Ishikawa (cell line): ENCODE results near the gene TEAD4.

Source experiments
- CEBPB ChIP-seq: IDR thresholded peaks from 2 replicates; pipeline ENCODE4 v1.6.1; 2012
- CREB1 ChIP-seq: IDR thresholded peaks from 2 replicates; pipeline ENCODE4 v1.6.1; 2012; ENCODE audit warnings: low read depth
- EGR1 ChIP-seq: IDR thresholded peaks from 2 replicates; pipeline ENCODE4 v1.6.1; 2012
- EP300 ChIP-seq: IDR thresholded peaks from 2 replicates; pipeline ENCODE4 v1.6.1; 2012; ENCODE audit warnings: borderline replicate concordance
- FOXM1 ChIP-seq: IDR thresholded peaks from 2 replicates; pipeline ENCODE4 v1.6.1; 2012; ENCODE audit warnings: low read depth, borderline replicate concordance
- MAX ChIP-seq: IDR thresholded peaks from 2 replicates; pipeline ENCODE4 v1.6.1; 2012
- NFIC ChIP-seq: IDR thresholded peaks from 2 replicates; pipeline ENCODE4 v1.6.1; 2012
- RAD21 ChIP-seq: IDR thresholded peaks from 2 replicates; pipeline ENCODE4 v1.6.1; 2012; ENCODE audit warnings: low read depth
- REST ChIP-seq: IDR thresholded peaks from 2 replicates; pipeline ENCODE4 v1.6.1; 2012; ENCODE audit warnings: low read depth, mild to moderate bottlenecking
- TAF1 ChIP-seq: IDR thresholded peaks from 2 replicates; pipeline ENCODE4 v1.6.1; 2012; ENCODE audit warnings: low read depth, mild to moderate bottlenecking
- TCF12 ChIP-seq: IDR thresholded peaks from 2 replicates; pipeline ENCODE4 v1.6.1; 2012; ENCODE audit warnings: low read depth
- TEAD4 ChIP-seq: IDR thresholded peaks from 2 replicates; pipeline ENCODE4 v1.6.1; 2012
- YY1 ChIP-seq: IDR thresholded peaks from 2 replicates; pipeline ENCODE4 v1.6.1; 2012; ENCODE audit warnings: low read depth
- ZBTB7A ChIP-seq: IDR thresholded peaks from 2 replicates; pipeline ENCODE4 v1.6.1; 2012; ENCODE audit warnings: low read depth
- TF ChIP-seq, protein P1 (sequence below): IDR thresholded peaks from 2 replicates; pipeline ENCODE4 v1.6.1; 2012

Gene TEAD4

GRCh38 chr12:3065846-3066245 is 106.6 kb downstream of the TEAD4 start:
- TF ChIP-seq, protein P1, sequence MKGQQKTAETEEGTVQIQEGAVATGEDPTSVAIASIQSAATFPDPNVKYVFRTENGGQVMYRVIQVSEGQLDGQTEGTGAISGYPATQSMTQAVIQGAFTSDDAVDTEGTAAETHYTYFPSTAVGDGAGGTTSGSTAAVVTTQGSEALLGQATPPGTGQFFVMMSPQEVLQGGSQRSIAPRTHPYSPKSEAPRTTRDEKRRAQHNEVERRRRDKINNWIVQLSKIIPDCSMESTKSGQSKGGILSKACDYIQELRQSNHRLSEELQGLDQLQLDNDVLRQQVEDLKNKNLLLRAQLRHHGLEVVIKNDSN: peak; percentile 76
- TF ChIP-seq TEAD4: peak; percentile 62

DNA sequence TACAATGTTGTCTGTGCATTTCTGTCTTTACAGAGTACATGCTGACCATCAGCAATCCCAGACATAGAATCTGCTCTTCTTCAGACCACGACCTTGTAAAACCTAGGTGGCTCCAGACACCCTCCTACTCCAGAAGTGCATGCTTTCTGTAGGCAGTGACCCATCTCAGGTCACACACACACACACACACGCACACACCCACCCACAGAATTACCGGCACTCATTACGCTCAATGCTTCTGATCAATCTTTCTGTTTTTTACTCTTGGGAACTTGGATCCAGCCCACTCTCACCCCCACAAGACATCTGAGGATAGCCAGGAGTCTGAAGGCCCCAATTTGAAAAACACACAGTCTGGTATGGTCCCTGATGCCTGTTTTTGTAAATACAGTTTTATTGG is 110.5 kb downstream of the TEAD4 start:
- no peak for TF ChIP-seq CEBPB
- no peak for TF ChIP-seq FOXM1
- no peak for TF ChIP-seq MAX
- no peak for TF ChIP-seq YY1
- no peak for TF ChIP-seq EGR1
- no peak for TF ChIP-seq REST
- TF ChIP-seq TAF1: no peak
- no peak for TF ChIP-seq EP300
- TF ChIP-seq, protein P1: no peak
- no peak for TF ChIP-seq TEAD4
- no peak for TF ChIP-seq CREB1
- no peak for TF ChIP-seq NFIC
- no peak for TF ChIP-seq TCF12
- no peak for TF ChIP-seq ZBTB7A
- TF ChIP-seq RAD21: no peak

- no peak for TF ChIP-seq ZBTB7A
- no peak for TF ChIP-seq REST
- TF ChIP-seq CEBPB: no peak
- no peak for TF ChIP-seq CREB1
- TF ChIP-seq YY1: no peak
- TF ChIP-seq EP300: no peak
- no peak for TF ChIP-seq NFIC
- TF ChIP-seq, protein P1: no peak
- TF ChIP-seq EGR1: no peak
- no peak for TF ChIP-seq RAD21
- TF ChIP-seq FOXM1: no peak
- TF ChIP-seq MAX: no peak
Measured at GRCh38 chr12:3071107-3071506, 111.9 kb downstream of the TEAD4 start.

GRCh38 chr12:3071710-3072109 is 112.5 kb downstream of the TEAD4 start:
- TF ChIP-seq REST (no peak), NFIC (no peak), FOXM1 (no peak), CEBPB (no peak), CREB1 (no peak), TAF1 (no peak), ZBTB7A (no peak), MAX (no peak), EP300 (no peak)
- TF ChIP-seq, protein P1: no peak
